ENCODE results near the gene PANX2. TPM values are rescaled to one million over a fixed set of nuclear protein-coding genes. Genes with fewer than 3 reads are reported as not detected.

Gene PANX2
- total and polyA plus RNA-seq, 9 of the 15 experiments (the other 6 are each of a cell fraction or from before 2014, with no cell fraction given), result 0.01 to 3.9 (median 0.67) TPM; not detected in 1

DNA sequence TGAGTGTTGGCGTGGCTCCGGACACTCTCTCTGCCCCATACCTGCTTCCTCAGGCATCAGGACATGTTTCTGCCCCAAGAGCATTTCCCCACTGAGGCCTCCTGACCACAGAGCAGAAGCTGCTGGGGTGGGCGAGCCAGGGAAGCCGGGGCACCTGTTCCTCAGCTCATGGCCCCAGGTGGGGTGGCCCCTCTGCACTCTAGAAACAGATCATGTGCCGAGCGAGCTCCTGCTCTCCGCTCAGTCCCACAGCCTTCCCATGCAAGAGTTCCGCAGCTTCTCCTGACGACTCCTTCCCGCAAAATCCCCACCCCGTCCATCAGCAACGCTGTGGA lies 22.4 kb upstream of the PANX2 start:
- H3K79me2 ChIP-seq (ENCODE audit: control insufficient read depth, insufficient read depth, low read length), result no peaks in the 10 kb centered on the region
- in situ Hi-C loops (cut with MboI) (no loop called here), intact Hi-C loops (cut with micrococcal nuclease) (loop anchor here (5.0 to 10.0 kb wide), 2 partner anchors 197 to 544 kb away; partner anchors contain the start of gene PPP6R2)
- no peaks in the 10 kb centered on the region for H3K36me3 ChIP-seq (ENCODE audit: control insufficient read depth, insufficient read depth, low read length)
- H3K9me3 ChIP-seq (replicated peaks; ENCODE audit: control insufficient read depth, insufficient read depth, low read depth, low read length), result no peaks in the 10 kb centered on the region
- H3K4me3 ChIP-seq, result no peak overlapping the region
- no peak overlapping the region for H2AFZ ChIP-seq (ENCODE audit: low read depth, low read length)
- BruUV-seq (replicated peaks), result no TSS peak
- TF ChIP-seq, protein P1, sequence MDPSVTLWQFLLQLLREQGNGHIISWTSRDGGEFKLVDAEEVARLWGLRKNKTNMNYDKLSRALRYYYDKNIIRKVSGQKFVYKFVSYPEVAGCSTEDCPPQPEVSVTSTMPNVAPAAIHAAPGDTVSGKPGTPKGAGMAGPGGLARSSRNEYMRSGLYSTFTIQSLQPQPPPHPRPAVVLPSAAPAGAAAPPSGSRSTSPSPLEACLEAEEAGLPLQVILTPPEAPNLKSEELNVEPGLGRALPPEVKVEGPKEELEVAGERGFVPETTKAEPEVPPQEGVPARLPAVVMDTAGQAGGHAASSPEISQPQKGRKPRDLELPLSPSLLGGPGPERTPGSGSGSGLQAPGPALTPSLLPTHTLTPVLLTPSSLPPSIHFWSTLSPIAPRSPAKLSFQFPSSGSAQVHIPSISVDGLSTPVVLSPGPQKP (CRISPR knock-in tag; IDR thresholded peaks at IDR 0.05), result no peak
- no peak for TF ChIP-seq RREB1 (CRISPR knock-in tag; IDR thresholded peaks at IDR 0.05)
- no peak for TF ChIP-seq HDAC1 (IDR thresholded peaks at IDR 0.05)
- no peak for TF ChIP-seq COPS2 (conservative IDR thresholded peaks at IDR 0.05)
- no peak for TF ChIP-seq POLR2AphosphoS2 (IDR thresholded peaks at IDR 0.05; ENCODE audit: low read length)
- TF ChIP-seq BMI1 (IDR thresholded peaks at IDR 0.05; ENCODE audit: low read length), result no peak
- no peak for TF ChIP-seq CAMTA2 (CRISPR knock-in tag; conservative IDR thresholded peaks at IDR 0.05)
- no peak for TF ChIP-seq ARID2 (IDR thresholded peaks at IDR 0.05)
- no peak for TF ChIP-seq ZNF280A (IDR thresholded peaks at IDR 0.05; ENCODE audit: low read depth, partially characterized antibody)
- no peak for TF ChIP-seq NFRKB (IDR thresholded peaks at IDR 0.05; ENCODE audit: low read depth)
- no peak for TF ChIP-seq NFATC3 (IDR thresholded peaks at IDR 0.05)
- TF ChIP-seq ZNF12 (CRISPR knock-in tag; IDR thresholded peaks at IDR 0.05), result no peak
- TF ChIP-seq NR2C2 (CRISPR knock-in tag; IDR thresholded peaks at IDR 0.05), result no peak
- no peak for TF ChIP-seq NR2C2 (tag; IDR thresholded peaks at IDR 0.05)
- no peak for TF ChIP-seq MYNN (IDR thresholded peaks at IDR 0.05)
- TF ChIP-seq MYNN (CRISPR knock-in tag; IDR thresholded peaks at IDR 0.05), result no peak
- FAIRE-seq (no peak), DNase-seq (ENCODE audit: extremely low read depth in 1 of 4, low spot score in 3 of 4) (no peak), ATAC-seq (no peak)
- peaks cover 5% of the 10 kb centered on the region; the same call in 1 of the 2 replicates for H4K20me1 ChIP-seq (replicated peaks; ENCODE audit: control insufficient read depth, insufficient read depth, low read length)
- no peak overlapping the region for H3K4me2 ChIP-seq (ENCODE audit: insufficient read depth, low read length)
- H3K4me1 ChIP-seq (replicated peaks in 1 of 2; ENCODE audit: control insufficient read depth in 2 of 2, insufficient read depth in 2 of 2, low read length in 2 of 2), result peaks cover 5 to 54% of the 10 kb centered on the region in 2 experiments; a peak in 4 of 5 replicates
- ChIA-PET CTCF (ENCODE audit: low intra/inter-chr PET ratio) (interaction anchor here (2.2 kb wide), 1 partner anchor 62 kb away, joined by 12 read pairs; no protein-coding TSS in a partner anchor), POLR2A (no interaction called here)
- no peaks in the 10 kb centered on the region for H3K9me1 ChIP-seq (ENCODE audit: control insufficient read depth, insufficient read depth, low read length)
- H3K27ac ChIP-seq (ENCODE audit: extremely low read depth, low read depth, low read length), result no peak overlapping the region
- peaks cover 0 to 28% of the 10 kb centered on the region in 2 experiments; a peak in 3 of 5 replicates for H3K27me3 ChIP-seq (ENCODE audit: control insufficient read depth in 2 of 2, insufficient read depth in 2 of 2, low read length in 2 of 2)
- WGBS (ENCODE audit: insufficient coverage, low coverage, missing lambda C conversion rate), result 63% methylated on average over 7 of the region's 12 CpGs
- H3K9ac ChIP-seq (ENCODE audit: insufficient read depth in 1 of 2, low read depth in 2 of 2, low read length in 2 of 2), result no peak overlapping the region
